Measurements from ENCODE around the gene CPPED1.

The CPPED1 gene

GRCh38 chr16:12659871-12660270, 143.8 kb downstream of the CPPED1 start:
- DNase-seq (ENCODE audit: extremely low read depth, low read depth), result no peak
- TF ChIP-seq CTCF (IDR thresholded peaks at IDR 0.05; ENCODE audit: low read depth, low read length), result no peak

- TF ChIP-seq CTCF (IDR thresholded peaks at IDR 0.05; ENCODE audit: low read depth, low read length), result no peak
Measured at GRCh38 chr16:12658506-12658905, 145.2 kb downstream of the CPPED1 start.

GRCh38 chr16:12655537-12655936, 148.2 kb downstream of the CPPED1 start:
- TF ChIP-seq CTCF (IDR thresholded peaks at IDR 0.05; ENCODE audit: low read depth, low read length), result no peak
- no peak for DNase-seq (ENCODE audit: extremely low read depth, low read depth)

More at GRCh38 chr16:12658506-12658905, 145.2 kb downstream of the CPPED1 start:
- DNase-seq (ENCODE audit: extremely low read depth, low read depth), result no peak

- DNase-seq (ENCODE audit: extremely low read depth, low read depth), result no peak
- no peak for TF ChIP-seq CTCF (IDR thresholded peaks at IDR 0.05; ENCODE audit: low read depth, low read length)
Measured at GRCh38 chr16:12653820-12654392, 149.8 kb downstream of the CPPED1 start.

DNA sequence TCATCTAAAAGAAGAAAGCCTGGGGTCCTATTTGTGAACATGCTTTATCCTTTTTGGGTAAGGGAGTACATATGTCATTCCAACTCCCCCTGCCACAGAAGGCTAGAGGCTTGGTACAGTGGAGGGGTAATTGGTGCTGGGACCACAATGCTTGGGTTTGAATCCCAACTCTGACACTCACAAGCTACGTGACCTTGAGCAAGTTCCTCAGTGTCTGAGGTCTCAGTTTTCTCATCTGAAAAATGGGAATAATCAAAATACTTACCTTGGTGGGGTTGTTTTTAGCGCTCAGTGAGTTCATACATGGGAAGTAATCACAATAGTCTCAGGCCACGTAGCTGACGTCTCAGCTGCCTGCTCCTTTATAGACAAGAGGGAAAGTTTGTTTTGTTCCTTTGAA, 150.8 kb downstream of the CPPED1 start:
- no peak for TF ChIP-seq CTCF (IDR thresholded peaks at IDR 0.05; ENCODE audit: low read depth, low read length)
- no peak for DNase-seq (ENCODE audit: extremely low read depth, low read depth)

DNA sequence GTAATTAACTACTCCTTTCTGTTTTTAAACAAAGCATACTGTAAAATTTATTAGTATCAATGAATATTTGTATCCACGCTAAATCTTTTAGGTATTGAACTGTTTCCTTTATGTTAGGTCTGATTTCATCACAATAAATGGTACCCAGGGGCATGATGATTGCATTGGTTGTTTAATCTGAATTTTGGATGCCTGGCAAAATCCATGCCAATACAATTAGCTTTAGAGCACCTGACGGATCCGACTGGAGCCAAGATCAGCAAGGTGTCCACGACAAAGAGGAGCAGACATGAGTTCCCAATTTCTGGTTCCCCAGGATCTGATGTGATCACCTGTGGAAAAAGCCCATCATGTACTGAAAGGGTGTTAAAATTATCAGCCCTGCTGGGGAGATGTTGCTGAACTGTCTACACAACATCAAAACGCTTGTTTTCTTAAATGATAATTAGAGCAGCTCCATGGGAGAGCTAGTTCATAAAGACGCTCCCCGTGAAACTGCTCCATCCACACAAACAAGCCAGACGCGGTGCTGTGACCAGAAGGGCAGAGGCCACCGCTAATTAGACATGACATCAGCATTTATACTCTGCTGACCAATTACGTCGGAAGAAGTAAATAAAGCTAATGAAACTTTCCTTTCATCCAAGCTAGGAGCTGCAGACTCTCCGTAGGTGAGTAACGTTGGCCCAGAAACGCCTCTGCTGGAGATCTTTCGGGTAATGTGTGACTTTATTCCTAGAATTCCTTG, 151.7 kb downstream of the CPPED1 start:
- no peak for DNase-seq (ENCODE audit: extremely low read depth, low read depth)
- no peak for TF ChIP-seq CTCF (IDR thresholded peaks at IDR 0.05; ENCODE audit: low read depth, low read length)

DNA sequence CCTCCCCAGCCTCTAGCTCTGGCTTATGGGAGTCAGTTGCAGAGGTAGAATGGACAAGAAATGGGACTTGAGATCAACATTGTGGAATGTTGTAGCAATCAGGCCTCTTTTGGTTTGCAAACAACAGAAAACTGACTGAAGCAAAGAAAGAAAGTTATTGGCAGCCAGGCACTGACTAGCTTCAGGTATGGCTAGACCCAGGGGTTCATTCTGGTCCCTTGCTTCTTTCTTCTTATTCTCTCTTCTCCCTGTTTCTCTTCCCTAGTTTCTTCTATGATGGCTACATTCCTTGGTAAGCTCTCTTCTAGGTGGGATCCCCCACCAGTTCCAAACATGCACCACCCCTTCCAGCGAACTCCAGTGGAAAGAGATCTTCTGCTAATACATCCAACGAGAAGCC, 154.3 kb downstream of the CPPED1 start:
- no peak for DNase-seq (ENCODE audit: extremely low read depth, low read depth)
- TF ChIP-seq CTCF (IDR thresholded peaks at IDR 0.05; ENCODE audit: low read depth, low read length), result no peak

All from AG09319 (cell line).